Nephron progenitor cell (in vitro differentiated cells): Measurements from ENCODE around the gene RALB.

Experiments
- DNase-seq: peaks from one replicate; pipeline ENCODE4 v3.0.0; 2021
- H3K27ac Mint-ChIP-seq: 2 replicates; pipeline ENCODE4 v1.8.0; 2021; ENCODE audit warnings: mild to moderate bottlenecking, moderate library complexity, mixed read lengths
- H3K27me3 Mint-ChIP-seq: 2 replicates; pipeline ENCODE4 v1.8.0; 2021; ENCODE audit warnings: mild to moderate bottlenecking, low read depth, mixed read lengths; ENCODE audit not compliant: poor library complexity
- H3K36me3 Mint-ChIP-seq: 2 replicates; pipeline ENCODE4 v1.8.0; 2021; ENCODE audit warnings: low read depth, mixed read lengths
- H3K4me1 Mint-ChIP-seq: 2 replicates; pipeline ENCODE4 v1.8.0; 2021; ENCODE audit warnings: mixed read lengths
- H3K4me3 Mint-ChIP-seq: 2 replicates; pipeline ENCODE4 v1.8.0; 2021; ENCODE audit warnings: mild to moderate bottlenecking, moderate library complexity, mixed read lengths
- H3K9me3 Mint-ChIP-seq: 2 replicates; pipeline ENCODE4 v1.8.0; 2021; ENCODE audit warnings: mild to moderate bottlenecking, moderate library complexity, mixed read lengths
- TF ChIP-seq, protein P1 (sequence below): fragments of 200-600 bp; sonication (generic); IDR thresholded peaks from 2 replicates; pipeline ENCODE4 v1.5.0; 2021; ENCODE audit warnings: antibody characterized with exemption

The RALB gene

DNA sequence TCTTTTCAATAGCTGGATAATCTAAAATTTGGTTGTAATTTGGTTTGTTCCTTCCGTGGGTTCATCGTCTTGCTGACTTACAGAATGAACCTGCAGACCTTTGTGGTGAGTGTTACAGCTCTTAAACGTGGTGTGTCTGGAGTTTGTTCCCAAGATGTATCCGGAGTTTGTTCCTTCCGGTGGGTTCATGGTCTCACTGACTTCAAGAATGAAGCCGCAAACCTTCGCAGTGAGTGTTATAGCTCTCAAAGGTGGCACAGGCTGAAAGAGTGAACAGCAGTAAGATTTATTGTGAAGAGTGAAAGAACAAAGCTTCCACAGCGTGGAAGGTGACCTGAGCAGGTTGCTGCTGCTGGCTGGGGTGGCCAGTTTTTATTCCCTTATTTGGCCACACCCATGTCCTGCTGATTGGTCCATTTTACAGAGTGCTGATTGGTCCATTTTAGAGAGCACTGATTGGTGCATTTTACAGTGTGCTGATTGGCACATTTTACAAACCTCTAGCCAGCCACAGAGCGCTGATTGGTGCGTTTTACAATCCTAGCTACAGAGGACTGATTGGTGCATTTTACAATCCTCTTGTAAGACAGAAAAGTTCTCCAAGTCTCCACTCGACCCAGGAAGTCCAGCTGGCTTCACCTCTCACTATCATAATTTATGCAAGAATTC is 16.6 kb downstream of the RALB start:
- Mint-ChIP-seq H3K27me3 (no peaks in the 10 kb centered on the region), H3K4me3 (no peak overlapping the region), H3K27ac (no peak overlapping the region), H3K36me3 (peaks cover 24% of the 10 kb centered on the region), H3K4me1 (no peaks in the 10 kb centered on the region), H3K9me3 (peaks cover 6% of the 10 kb centered on the region)
- no peak for DNase-seq
- TF ChIP-seq, protein P1, sequence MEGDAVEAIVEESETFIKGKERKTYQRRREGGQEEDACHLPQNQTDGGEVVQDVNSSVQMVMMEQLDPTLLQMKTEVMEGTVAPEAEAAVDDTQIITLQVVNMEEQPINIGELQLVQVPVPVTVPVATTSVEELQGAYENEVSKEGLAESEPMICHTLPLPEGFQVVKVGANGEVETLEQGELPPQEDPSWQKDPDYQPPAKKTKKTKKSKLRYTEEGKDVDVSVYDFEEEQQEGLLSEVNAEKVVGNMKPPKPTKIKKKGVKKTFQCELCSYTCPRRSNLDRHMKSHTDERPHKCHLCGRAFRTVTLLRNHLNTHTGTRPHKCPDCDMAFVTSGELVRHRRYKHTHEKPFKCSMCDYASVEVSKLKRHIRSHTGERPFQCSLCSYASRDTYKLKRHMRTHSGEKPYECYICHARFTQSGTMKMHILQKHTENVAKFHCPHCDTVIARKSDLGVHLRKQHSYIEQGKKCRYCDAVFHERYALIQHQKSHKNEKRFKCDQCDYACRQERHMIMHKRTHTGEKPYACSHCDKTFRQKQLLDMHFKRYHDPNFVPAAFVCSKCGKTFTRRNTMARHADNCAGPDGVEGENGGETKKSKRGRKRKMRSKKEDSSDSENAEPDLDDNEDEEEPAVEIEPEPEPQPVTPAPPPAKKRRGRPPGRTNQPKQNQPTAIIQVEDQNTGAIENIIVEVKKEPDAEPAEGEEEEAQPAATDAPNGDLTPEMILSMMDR = no peak

GRCh38 chr2:120269816-120270215 is 17.2 kb downstream of the RALB start:
- Mint-ChIP-seq H3K27me3 (no peaks in the 10 kb centered on the region), H3K4me3 (no peak overlapping the region), H3K36me3 (peaks cover 24% of the 10 kb centered on the region), H3K27ac (no peak overlapping the region), H3K9me3 (peaks cover 8% of the 10 kb centered on the region), H3K4me1 (no peaks in the 10 kb centered on the region)
- TF ChIP-seq, protein P1 = no peak
- DNase-seq = no peak

- Mint-ChIP-seq H3K27ac (no peak overlapping the region), H3K9me3 (peaks cover 15% of the 10 kb centered on the region), H3K4me3 (no peak overlapping the region), H3K27me3 (no peaks in the 10 kb centered on the region), H3K4me1 (no peaks in the 10 kb centered on the region), H3K36me3 (peaks cover 30% of the 10 kb centered on the region)
- no peak for DNase-seq
- TF ChIP-seq, protein P1 = no peak
Observed at GRCh38 chr2:120271711-120272379, 19.2 kb downstream of the RALB start.

- Mint-ChIP-seq H3K27ac (no peak overlapping the region), H3K27me3 (no peaks in the 10 kb centered on the region), H3K9me3 (peaks cover 15% of the 10 kb centered on the region), H3K36me3 (peaks cover 30% of the 10 kb centered on the region), H3K4me3 (no peak overlapping the region), H3K4me1 (no peaks in the 10 kb centered on the region)
- DNase-seq = no peak
- TF ChIP-seq, protein P1 = no peak
Observed at GRCh38 chr2:120272763-120273481, 20.3 kb downstream of the RALB start.

DNA sequence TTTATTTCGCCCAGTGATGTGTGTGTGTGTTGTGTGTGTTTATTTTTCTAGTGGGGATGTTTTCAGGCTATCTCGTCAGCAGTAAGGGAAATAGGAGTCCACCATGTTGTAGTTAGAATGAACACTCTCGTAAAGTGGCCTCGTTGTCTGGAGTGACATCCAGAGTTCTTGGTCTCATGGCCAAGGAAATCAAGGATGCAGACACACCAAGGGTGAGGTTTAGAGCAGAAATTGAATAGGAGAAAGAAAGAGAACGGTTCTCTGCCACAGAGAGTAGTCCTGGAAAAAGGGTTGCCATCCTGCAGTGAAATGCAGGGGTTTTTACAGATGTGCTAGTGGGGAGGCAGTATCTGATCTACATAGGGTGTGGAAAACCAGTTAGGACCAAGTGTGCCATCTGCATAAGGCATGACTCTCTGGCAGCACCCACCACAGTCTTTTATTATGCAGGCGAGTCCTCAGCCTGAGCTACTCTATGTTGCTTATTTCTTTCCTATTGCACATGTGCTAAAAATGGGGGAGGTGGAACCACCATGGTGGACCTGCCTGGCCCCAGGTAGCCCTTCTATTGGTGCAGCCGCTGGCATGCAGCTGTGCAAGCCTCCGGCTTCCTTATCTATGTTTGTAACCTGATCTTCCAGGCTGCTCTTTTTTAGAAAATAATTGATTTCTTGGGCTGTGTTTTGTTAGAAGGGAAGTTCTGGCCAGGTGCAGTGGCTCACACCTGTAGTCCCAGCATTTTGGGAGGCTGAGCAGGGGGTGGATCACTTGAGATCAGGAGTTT is 23.2 kb downstream of the RALB start:
- peaks cover 12% of the 10 kb centered on the region for H3K9me3 Mint-ChIP-seq
- H3K4me1 Mint-ChIP-seq = no peaks in the 10 kb centered on the region
- DNase-seq = no peak
- H3K4me3 Mint-ChIP-seq = no peak overlapping the region
- peaks cover 32% of the 10 kb centered on the region for H3K36me3 Mint-ChIP-seq
- H3K27me3 Mint-ChIP-seq = no peaks in the 10 kb centered on the region
- TF ChIP-seq, protein P1 = no peak
- no peak overlapping the region for H3K27ac Mint-ChIP-seq
